Lower lobe of right lung (tissue), 2 donors: ENCODE data around the gene CHKA. TPM values are rescaled to one million over a fixed set of nuclear protein-coding genes. Genes with fewer than 3 reads are reported as not detected.

ENCODE experiments used
- ATAC-seq, 2 donors: fragments of 200-7000 bp; cut with Tn5 transposase; one replicate each; pipeline ENCODE4 v1.9.1; 2020 to 2022; ENCODE audit warnings: mild to moderate bottlenecking in 2 of 2, moderate library complexity in 2 of 2
- DNase-seq: peaks from one replicate; pipeline ENCODE4 v3.0.0-alpha.2; 2020
- H3K27ac ChIP-seq: fragments of 200-600 bp; one replicate; pipeline ENCODE4 v1.8.0; 2022
- H3K27me3 ChIP-seq: fragments of 200-600 bp; one replicate; pipeline ENCODE4 v1.8.0; 2022; ENCODE audit warnings: low read depth
- H3K36me3 ChIP-seq: fragments of 200-600 bp; one replicate; pipeline ENCODE4 v1.8.0; 2022; ENCODE audit warnings: mild to moderate bottlenecking
- H3K4me1 ChIP-seq: fragments of 200-600 bp; one replicate; pipeline ENCODE4 v1.8.0; 2022
- H3K4me3 ChIP-seq: fragments of 200-600 bp; one replicate; pipeline ENCODE4 v1.8.0; 2022; ENCODE audit warnings: mild to moderate bottlenecking
- H3K9me3 ChIP-seq: fragments of 200-600 bp; one replicate; pipeline ENCODE4 v1.8.0; 2022
- intact Hi-C: fragments of 100-400 bp; cut with DNase I; formaldehyde crosslinking; loops from one replicate; pipeline ENCODE4 v1.11.0; 2022
- total RNA-seq: library from RNA; stranded (reverse); fragmentation: NEBNext Ultra II Directional; extraction: Animal tissue kit (Norgen Biotek cat#: 25700); gene quantifications from one replicate; pipeline ENCODE4 v1.2.1, GENCODE V29; 2021
- TF ChIP-seq, protein P1 (sequence below): fragments of 200-600 bp; IDR thresholded peaks from one replicate; pipeline ENCODE4 v1.8.0; 2022; ENCODE audit warnings: antibody characterized with exemption, mild to moderate bottlenecking
- donor health status: DM: no; HTN: yes; CAD: no; lungs with severe emphysema.

Gene CHKA
- total RNA-seq, 1 donor from 2014 or later: 43.0 TPM

DNA sequence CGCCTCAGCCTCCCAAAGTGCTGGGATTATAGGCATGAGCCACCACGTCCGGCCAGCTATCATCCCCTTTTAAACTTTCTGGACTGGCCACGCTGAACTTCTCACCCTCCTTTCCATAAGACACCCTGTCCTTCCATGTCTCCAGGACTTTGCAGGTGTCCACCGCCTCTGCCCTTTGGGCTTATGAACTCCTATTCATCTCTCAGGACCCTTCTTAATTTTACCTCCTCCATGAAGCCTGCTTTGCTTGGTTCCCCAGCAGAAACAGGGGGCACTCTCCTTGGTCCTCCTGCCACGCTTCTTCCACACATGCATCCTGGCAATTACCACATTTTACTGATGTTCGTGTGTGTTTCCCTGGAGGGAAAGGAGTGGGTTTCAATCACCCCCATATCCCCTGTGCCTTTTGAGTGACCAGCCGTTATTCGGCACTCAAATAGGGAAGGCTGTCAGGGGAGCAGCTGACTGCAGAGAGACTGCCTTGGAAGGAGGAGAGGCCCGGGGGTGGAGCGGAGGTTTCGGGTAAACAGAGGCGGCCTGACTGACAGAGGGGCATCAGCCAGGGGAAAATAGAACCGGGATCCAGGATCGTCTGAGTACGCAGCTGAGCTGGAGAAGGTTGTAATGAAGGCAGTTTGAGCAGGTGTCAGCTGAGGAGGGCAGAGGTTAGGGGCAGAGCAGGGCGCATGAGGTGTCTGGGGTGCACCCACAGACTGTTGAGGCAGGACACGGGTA lies 27.1 kb upstream of the CHKA start:
- DNase-seq (no peak), ATAC-seq (no peak)
- Histone ChIP-seq H3K36me3 (no peaks in the 10 kb centered on the region), H3K9me3 (no peaks in the 10 kb centered on the region), H3K27me3 (no peaks in the 10 kb centered on the region), H3K27ac (no peak overlapping the region), H3K4me1 (peaks cover 35% of the 10 kb centered on the region), H3K4me3 (no peak overlapping the region)
- intact Hi-C loops: no loop called here
- TF ChIP-seq, protein P1, sequence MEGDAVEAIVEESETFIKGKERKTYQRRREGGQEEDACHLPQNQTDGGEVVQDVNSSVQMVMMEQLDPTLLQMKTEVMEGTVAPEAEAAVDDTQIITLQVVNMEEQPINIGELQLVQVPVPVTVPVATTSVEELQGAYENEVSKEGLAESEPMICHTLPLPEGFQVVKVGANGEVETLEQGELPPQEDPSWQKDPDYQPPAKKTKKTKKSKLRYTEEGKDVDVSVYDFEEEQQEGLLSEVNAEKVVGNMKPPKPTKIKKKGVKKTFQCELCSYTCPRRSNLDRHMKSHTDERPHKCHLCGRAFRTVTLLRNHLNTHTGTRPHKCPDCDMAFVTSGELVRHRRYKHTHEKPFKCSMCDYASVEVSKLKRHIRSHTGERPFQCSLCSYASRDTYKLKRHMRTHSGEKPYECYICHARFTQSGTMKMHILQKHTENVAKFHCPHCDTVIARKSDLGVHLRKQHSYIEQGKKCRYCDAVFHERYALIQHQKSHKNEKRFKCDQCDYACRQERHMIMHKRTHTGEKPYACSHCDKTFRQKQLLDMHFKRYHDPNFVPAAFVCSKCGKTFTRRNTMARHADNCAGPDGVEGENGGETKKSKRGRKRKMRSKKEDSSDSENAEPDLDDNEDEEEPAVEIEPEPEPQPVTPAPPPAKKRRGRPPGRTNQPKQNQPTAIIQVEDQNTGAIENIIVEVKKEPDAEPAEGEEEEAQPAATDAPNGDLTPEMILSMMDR: no peak

DNA sequence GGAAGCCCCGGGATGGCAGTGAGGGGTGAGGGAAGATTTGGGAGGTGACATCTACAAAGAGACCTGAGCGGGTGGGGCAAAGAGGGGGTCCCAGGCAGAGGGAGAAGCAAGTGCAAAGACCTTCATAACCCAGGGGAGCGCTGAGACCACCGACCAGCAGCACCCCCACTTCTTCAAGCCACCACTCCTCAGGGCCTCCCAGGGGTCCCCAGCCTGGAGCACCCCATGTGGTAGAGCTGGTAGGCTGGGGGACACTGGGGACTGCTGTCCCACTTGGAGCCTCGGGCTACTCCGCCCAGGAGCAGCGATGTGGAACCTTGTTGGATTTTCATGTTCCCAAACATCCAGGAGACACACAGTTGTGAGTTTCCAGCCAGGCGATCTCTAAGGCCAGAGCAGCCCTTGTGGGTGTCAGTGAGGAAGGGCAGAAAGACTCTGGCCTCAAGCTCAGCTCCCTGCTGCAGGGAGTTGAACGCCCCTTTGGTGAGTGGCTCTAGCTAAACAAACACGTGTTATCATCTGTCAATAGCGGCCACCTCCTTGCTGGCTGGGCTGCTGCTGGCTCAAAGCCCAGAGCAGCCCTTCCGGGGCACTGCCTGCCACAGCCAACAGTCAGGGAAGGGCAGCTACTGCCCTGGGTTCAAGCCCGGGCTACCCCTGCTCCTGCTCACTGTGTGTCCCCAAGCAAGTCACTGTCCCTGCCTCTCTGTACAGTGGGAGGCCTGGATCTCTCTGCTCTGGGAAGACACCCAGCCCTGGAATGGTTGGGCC lies 25.7 kb upstream of the CHKA start:
- H3K4me1 ChIP-seq: peaks cover 43% of the 10 kb centered on the region

DNA sequence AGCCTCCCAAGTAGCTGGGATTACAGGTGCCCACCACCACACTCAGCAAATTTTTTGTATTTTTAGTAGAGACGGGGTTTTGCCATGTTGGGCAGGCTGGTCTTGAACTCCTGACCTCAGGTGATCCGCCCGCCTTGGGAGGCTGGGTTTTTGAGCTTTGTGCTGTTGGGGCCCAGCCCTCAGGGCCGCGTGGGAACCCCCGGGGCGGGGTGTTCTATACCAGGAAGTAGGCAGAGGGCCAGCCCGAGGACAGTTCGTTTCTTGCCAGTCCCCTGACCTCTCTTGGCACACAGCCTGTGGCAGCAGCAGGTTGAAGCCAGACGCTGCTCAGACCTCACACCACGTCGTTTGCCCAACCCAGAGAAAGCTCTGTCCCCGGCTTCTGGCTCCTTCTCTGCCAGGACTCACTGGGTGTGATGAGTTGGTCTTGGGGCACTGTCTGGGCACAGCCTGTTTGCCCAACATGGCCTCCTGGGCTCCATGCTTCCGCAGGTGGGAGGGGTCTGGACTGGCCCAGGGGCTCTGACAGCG lies 24.9 kb upstream of the CHKA start:
- H3K4me1 ChIP-seq: peaks cover 52% of the 10 kb centered on the region
- no peak overlapping the region for H3K4me3 ChIP-seq
- no peaks in the 10 kb centered on the region for H3K36me3 ChIP-seq
- TF ChIP-seq, protein P1: no peak
- DNase-seq (peak; percentile 98), ATAC-seq (peak; percentile 72 to 86)
- intact Hi-C loops: no loop called here
- H3K27me3 ChIP-seq: no peaks in the 10 kb centered on the region
- peak overlapping the region; percentile 70 for H3K27ac ChIP-seq
- no peaks in the 10 kb centered on the region for H3K9me3 ChIP-seq

More for the DNA sequence above, 25.7 kb upstream of the CHKA start:
- no peaks in the 10 kb centered on the region for H3K36me3 ChIP-seq
- peak overlapping the region; percentile 70 for H3K27ac ChIP-seq
- ATAC-seq (peak; percentile 73), DNase-seq (peak; percentile 74)
- H3K27me3 ChIP-seq: no peaks in the 10 kb centered on the region
- H3K4me3 ChIP-seq: no peak overlapping the region
- TF ChIP-seq, protein P1: no peak
- no peaks in the 10 kb centered on the region for H3K9me3 ChIP-seq
- intact Hi-C loops: no loop called here

DNA sequence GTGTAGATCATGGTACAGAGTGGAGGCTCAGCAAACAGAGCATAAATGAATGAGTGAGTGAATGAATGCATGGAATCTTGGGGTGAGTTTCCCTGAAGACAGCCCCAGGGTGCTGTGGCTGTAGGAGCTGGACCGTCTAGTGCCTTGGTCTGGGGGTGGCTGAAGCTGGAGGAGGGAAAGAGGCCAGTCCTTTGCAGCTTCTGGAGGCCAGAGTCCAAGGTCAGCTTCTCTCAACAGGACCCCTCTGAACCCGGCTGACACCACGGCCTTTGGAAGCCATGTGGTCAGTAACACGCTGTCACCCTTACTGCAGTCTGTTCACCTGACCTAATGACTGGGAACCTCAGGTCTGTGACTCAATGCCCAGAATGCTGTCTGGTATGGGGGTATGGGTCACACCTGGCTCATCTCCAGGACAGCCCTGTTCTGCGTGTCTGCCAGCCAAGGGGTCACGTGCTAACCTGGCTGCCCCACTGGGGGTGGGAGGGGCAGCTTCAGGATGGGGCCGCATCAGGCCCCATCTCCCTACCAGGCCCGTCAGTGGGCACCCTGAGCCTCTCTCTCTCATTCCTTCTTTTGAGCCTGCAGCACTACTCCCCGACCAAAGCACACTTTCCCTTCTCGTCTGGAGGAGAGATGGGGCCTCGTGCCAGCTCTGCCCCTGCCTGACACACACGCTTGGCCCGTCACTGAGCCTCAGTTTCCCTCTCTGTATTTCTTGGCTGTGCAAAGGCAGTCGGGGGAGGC lies 24.1 kb upstream of the CHKA start:
- H3K4me3 ChIP-seq: no peak overlapping the region
- no peak for ATAC-seq
- TF ChIP-seq, protein P1: no peak
- no peaks in the 10 kb centered on the region for H3K36me3 ChIP-seq
- DNase-seq: no peak
- no peak overlapping the region for H3K27ac ChIP-seq
- H3K9me3 ChIP-seq: no peaks in the 10 kb centered on the region
- intact Hi-C loops: no loop called here
- no peaks in the 10 kb centered on the region for H3K27me3 ChIP-seq
- peaks cover 59% of the 10 kb centered on the region for H3K4me1 ChIP-seq

DNA sequence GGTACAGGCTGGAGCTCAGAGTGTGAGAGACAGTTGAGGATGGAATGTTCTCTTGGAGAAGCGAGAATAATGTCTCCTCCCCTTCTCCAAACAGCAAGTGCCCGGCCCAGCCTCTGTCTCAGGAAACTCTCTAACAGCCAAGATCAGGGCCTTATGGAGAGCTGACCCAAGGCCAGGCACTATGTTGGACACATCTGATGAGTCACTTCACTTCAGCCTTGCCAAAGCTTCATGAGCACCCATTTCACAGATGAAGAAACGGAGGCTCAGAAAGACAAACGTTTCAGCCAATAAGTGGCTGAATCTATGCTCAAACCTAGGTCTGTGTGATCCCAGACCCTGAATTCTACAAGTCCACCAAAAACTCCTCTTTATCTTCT lies 22.1 kb upstream of the CHKA start:
- no peak overlapping the region for H3K4me3 ChIP-seq
- no peak overlapping the region for H3K27ac ChIP-seq
- H3K36me3 ChIP-seq: no peaks in the 10 kb centered on the region
- DNase-seq (no peak), ATAC-seq (no peak)
- H3K9me3 ChIP-seq: no peaks in the 10 kb centered on the region
- H3K27me3 ChIP-seq: no peaks in the 10 kb centered on the region
- peaks cover 48% of the 10 kb centered on the region for H3K4me1 ChIP-seq
- intact Hi-C loops: no loop called here
- TF ChIP-seq, protein P1: no peak
